Measurements from ENCODE around the gene PPIL3.

DNA sequence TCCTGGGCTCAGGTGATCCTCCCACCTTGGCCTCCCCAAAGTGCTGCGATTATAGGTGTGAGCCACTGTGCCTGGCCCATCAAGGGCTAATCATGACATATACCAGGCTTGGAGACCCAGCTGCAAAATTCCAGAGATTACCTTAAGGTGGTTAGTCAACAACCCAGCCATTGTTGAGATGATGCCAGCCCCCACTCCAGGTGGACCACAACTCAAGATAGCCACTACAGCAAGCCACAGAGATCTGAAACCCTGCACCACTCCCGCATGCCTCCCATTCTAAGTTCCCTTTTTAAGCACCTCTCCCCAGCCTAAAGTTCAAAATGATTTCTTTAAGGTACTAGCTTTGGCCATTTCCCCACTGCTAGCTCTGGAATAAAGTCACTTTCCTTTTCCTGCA lies 19.9 kb downstream of the PPIL3 start:
- TF ChIP-seq CTCF (optimal IDR thresholded peaks at IDR 0.05 in 1 of 3, IDR thresholded peaks at IDR 0.05 in 1 of 3, conservative IDR thresholded peaks at IDR 0.05 in 1 of 3; ENCODE audit: extremely low read depth in 1 of 3, insufficient read depth in 2 of 3, low read length in 3 of 3): no peak
- TF ChIP-seq EZH2 (IDR thresholded peaks at IDR 0.05; ENCODE audit: low read length): no peak
